Uterus (tissue), 4 donors: ENCODE results near the gene DTNBP1. TPM values are rescaled to one million over a fixed set of nuclear protein-coding genes. Genes with fewer than 3 reads are reported as not detected.

Source experiments
- DNase-seq, 2 donors: peaks; one replicate each; pipeline ENCODE4 v3.0.0-alpha.2; 2019 to 2020
- H3K27ac ChIP-seq, 2 donors: fragments of 200-600 bp; sonication (generic); 1 replicate in 1 of 2; 2 replicates in 1 of 2; pipeline ENCODE4 v1.5.1; 2016 to 2018
- H3K27me3 ChIP-seq, 2 donors: fragments of 200-600 bp; sonication (generic); one replicate each; pipeline ENCODE4 v1.5.1; 2018 to 2019; ENCODE audit warnings: control low read depth in 1 of 2
- H3K36me3 ChIP-seq, 2 donors: fragments of 200-600 bp; sonication (generic); one replicate each; pipeline ENCODE4 v1.5.1; 2019; ENCODE audit warnings: control low read depth in 1 of 2
- H3K4me1 ChIP-seq, 2 donors: fragments of 200-600 bp; sonication (generic); one replicate each; pipeline ENCODE4 v1.5.1; 2018 to 2019; ENCODE audit warnings: control low read depth in 1 of 2
- H3K4me3 ChIP-seq, 2 donors: fragments of 200-600 bp; sonication (generic); 1 replicate in 1 of 2; 2 replicates in 1 of 2; pipeline ENCODE4 v1.5.1; 2018 to 2019; ENCODE audit warnings: mild to moderate bottlenecking in 1 of 2
- H3K9me3 ChIP-seq, 2 donors: fragments of 200-600 bp; sonication (generic); one replicate each; pipeline ENCODE4 v1.5.1; 2019; ENCODE audit warnings: control low read depth in 1 of 2
- POLR2A ChIP-seq, 2 donors: fragments of 450-650 bp; IDR thresholded peaks; one replicate each; pipeline ENCODE4 v1.6.1; 2016; ENCODE audit warnings: antibody characterized with exemption in 2 of 2, mild to moderate bottlenecking in 1 of 2, moderate library complexity in 1 of 2
- intact Hi-C: fragments of 100-400 bp; cut with DNase I; formaldehyde crosslinking; loops from one replicate; pipeline ENCODE4 v1.15.1; 2023; ENCODE audit warnings: low total_unique reads
- total RNA-seq, 4 donors: library from RNA; depleted of rRNA in 3 of 4; stranded (reverse); fragments of >200 nt in 3 of 4; gene quantifications; one replicate each; pipeline versions ENCODE4 v1.1.0 to v1.2.4, GENCODE V29; 2014 to 2023
- TF ChIP-seq, protein P1 (sequence below), 4 experiments: fragments of 200-600 bp in 2 of 4; fragments of 450-650 bp in 2 of 4; sonication (generic) in 2 of 4; IDR thresholded peaks; one replicate each; pipeline ENCODE4 v1.5.1; 2016 to 2019; ENCODE audit warnings: antibody characterized with exemption in 4 of 4, mild to moderate bottlenecking in 2 of 4, moderate library complexity in 1 of 4
- donor health status: DM: yes; HTN: yes; CAD: no.

The DTNBP1 gene
- total RNA-seq, 4 donors from 2014 or later, result 1.8 to 19.8 (median 9.0) TPM; not detected in 1

DNA sequence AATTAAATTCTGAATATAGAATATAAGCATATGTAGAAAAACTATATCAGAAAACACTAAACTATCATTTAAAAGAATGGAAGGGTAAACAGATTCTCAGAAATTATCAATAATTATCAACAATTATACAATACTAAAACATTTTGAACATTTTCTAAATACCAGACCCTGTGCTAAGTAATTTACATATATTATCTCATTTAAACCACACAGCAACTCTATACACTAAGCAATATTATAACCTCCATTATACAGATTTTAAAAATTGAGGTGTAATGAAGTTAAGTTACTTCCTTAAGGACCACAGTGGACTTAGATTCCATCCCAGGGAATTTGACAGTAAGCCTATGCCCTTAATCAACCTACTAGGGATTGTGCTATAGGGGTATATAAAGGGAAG is 33.3 kb downstream of the DTNBP1 start:
- no peak for TF ChIP-seq POLR2A (IDR thresholded peaks at IDR 0.05)
- TF ChIP-seq, protein P1, sequence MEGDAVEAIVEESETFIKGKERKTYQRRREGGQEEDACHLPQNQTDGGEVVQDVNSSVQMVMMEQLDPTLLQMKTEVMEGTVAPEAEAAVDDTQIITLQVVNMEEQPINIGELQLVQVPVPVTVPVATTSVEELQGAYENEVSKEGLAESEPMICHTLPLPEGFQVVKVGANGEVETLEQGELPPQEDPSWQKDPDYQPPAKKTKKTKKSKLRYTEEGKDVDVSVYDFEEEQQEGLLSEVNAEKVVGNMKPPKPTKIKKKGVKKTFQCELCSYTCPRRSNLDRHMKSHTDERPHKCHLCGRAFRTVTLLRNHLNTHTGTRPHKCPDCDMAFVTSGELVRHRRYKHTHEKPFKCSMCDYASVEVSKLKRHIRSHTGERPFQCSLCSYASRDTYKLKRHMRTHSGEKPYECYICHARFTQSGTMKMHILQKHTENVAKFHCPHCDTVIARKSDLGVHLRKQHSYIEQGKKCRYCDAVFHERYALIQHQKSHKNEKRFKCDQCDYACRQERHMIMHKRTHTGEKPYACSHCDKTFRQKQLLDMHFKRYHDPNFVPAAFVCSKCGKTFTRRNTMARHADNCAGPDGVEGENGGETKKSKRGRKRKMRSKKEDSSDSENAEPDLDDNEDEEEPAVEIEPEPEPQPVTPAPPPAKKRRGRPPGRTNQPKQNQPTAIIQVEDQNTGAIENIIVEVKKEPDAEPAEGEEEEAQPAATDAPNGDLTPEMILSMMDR (IDR thresholded peaks at IDR 0.05), result no peak
- no peak overlapping the region for H3K4me3 ChIP-seq
- no peak overlapping the region for H3K27ac ChIP-seq
- H3K36me3 ChIP-seq, result no peaks in the 10 kb centered on the region
- DNase-seq, result no peak
- H3K4me1 ChIP-seq, result peaks cover 0 to 5% of the 10 kb centered on the region in 2 donors
- no peaks in the 10 kb centered on the region for H3K27me3 ChIP-seq
- no peaks in the 10 kb centered on the region for H3K9me3 ChIP-seq
- intact Hi-C loops, result no loop called here

DNA sequence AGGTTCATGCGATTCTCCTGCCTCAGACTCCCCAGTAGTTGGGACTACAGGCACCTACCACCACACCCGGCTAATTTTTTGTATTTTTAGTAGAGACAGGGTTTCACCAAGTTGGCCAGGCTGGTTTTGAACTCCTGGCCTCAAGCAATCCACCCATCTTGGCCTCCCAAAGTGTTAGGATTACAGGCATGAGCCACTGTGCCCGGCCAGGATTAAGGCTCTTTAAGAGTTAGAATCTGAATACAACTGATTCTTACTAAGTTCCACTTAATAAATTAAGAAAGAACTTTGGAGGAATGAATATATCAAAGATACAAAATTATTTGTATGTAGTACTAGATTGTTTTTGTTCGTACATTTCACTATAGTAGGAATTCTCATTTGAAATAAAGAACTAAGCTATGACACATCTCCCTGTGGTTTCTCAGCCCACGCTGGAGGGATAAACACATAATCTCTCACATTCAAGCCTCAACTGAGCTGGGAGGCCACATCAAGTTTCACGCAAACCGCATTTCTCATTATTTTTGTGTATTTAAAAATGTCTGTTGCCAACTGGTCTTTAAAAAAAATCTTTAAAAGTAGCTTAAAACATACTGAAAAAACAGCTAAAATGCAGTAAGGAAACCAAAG is 34.2 kb downstream of the DTNBP1 start:
- DNase-seq, result no peak
- no peaks in the 10 kb centered on the region for H3K9me3 ChIP-seq
- no peaks in the 10 kb centered on the region for H3K27me3 ChIP-seq
- no peaks in the 10 kb centered on the region for H3K36me3 ChIP-seq
- intact Hi-C loops, result no loop called here
- H3K27ac ChIP-seq, result no peak overlapping the region
- H3K4me3 ChIP-seq, result no peak overlapping the region
- TF ChIP-seq POLR2A (IDR thresholded peaks at IDR 0.05), result no peak
- TF ChIP-seq, protein P1 (IDR thresholded peaks at IDR 0.05), result no peak
- H3K4me1 ChIP-seq, result peaks cover 0 to 5% of the 10 kb centered on the region in 2 donors

DNA sequence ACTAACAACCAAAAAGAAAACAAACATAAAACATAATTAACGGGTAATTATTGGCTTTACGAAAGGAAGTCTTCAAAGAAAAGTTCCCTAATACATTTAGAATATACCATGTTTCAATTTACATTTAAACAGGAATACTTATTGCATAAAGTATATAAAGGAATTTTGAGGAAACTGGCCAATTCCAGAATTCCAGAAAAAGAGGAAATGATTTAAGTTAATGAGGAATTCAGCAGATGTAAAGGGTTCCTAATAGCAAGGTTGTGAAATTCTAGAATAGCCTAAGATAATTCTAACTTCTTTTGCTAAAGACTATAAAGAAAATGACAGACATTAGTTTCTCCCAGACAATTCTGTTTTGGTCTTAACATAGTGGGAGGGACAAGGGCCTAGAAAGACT is 35.0 kb downstream of the DTNBP1 start:
- H3K4me3 ChIP-seq, result no peak overlapping the region
- no peak for TF ChIP-seq POLR2A (IDR thresholded peaks at IDR 0.05)
- TF ChIP-seq, protein P1 (IDR thresholded peaks at IDR 0.05), result no peak
- no peaks in the 10 kb centered on the region for H3K9me3 ChIP-seq
- H3K36me3 ChIP-seq, result no peaks in the 10 kb centered on the region
- H3K4me1 ChIP-seq, result peaks cover 0 to 5% of the 10 kb centered on the region in 2 donors
- intact Hi-C loops, result no loop called here
- DNase-seq, result no peak
- no peaks in the 10 kb centered on the region for H3K27me3 ChIP-seq
- no peak overlapping the region for H3K27ac ChIP-seq

DNA sequence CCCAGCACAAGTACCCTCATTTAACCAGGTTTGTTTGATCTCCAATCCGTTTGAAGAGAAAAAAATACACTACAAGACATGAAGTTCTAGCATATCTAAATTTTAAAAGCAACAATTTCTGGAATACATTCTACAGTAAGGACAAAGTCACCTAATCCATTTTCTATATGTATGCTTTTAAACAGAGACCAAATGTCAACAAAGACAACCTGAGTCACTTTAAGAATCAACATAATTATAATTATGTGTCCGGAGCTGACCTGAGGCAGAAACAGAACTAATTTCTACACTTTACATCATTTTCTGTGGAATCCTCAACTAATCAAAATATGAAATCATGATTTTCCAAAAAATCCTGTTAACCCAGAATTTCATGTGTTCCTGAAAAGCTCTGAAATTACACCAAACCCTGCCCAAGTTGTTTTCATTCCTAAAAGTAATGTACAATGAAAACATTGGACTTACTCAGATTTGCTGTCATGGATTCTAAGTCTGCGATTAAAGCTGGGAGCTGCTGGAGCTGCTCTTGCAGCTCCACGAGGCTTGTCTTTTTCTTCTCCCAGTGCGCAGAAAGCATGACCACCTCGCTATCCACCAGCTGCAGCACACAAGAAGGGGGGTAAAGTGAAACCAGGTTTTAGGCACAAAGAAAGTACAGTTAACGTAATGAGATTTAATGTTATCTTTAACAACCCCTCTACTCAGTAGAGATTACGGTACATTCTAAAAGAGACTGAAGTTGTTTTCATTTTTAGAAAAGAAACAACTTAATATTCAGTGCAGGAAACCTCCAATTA is 35.8 kb downstream of the DTNBP1 start:
- Histone ChIP-seq H3K9me3 (no peaks in the 10 kb centered on the region), H3K36me3 (no peaks in the 10 kb centered on the region), H3K27ac (no peak overlapping the region), H3K4me1 (peaks cover 0 to 5% of the 10 kb centered on the region in 2 donors), H3K4me3 (no peak overlapping the region), H3K27me3 (no peaks in the 10 kb centered on the region)
- no peak for TF ChIP-seq POLR2A (IDR thresholded peaks at IDR 0.05)
- intact Hi-C loops, result no loop called here
- no peak for DNase-seq

DNA sequence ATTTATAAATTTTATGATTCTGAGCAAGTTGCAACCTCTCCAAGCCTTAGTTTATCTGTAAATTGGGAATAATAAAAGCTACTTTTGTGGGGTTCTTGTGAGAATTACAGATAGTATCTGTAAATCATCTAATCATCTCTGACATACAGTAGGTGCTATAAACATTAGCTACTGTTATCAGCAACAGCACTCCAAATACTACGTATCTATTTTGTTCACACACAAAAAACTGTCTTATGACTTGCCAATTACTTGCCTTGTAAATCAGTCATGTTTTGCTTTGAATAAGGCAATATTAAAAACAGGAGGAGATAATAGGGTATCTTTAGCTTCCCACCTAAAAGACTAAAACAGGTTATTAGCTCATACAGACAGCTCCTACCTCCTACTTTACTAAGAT is 36.7 kb downstream of the DTNBP1 start:
- intact Hi-C loops, result no loop called here
- Histone ChIP-seq H3K4me1 (no peaks in the 10 kb centered on the region), H3K27ac (no peak overlapping the region), H3K36me3 (no peaks in the 10 kb centered on the region), H3K9me3 (no peaks in the 10 kb centered on the region), H3K4me3 (no peak overlapping the region), H3K27me3 (no peaks in the 10 kb centered on the region)
- no peak for DNase-seq
- no peak for TF ChIP-seq POLR2A (IDR thresholded peaks at IDR 0.05)
- TF ChIP-seq, protein P1 (IDR thresholded peaks at IDR 0.05), result no peak
